ENCODE results near the gene FGB.

FGB gene

DNA sequence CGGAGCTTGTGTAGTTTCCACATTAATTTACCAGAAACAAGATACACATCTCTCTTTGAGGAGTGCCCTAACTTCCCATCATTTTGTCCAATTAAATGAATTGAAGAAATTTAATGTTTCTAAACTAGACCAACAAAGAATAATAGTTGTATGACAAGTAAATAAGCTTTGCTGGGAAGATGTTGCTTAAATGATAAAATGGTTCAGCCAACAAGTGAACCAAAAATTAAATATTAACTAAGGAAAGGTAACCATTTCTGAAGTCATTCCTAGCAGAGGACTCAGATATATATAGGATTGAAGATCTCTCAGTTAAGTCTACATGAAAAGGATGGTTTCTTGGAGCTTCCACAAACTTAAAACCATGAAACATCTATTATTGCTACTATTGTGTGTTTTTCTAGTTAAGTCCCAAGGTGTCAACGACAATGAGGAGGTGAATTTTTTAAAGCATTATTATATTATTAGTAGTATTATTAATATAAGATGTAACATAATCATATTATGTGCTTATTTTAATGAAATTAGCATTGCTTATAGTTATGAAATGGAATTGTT is at the start of gene FGB:
Gene FGB (plus strand): TSS at position 315 of the 558 bp plus-strand sequence. CDS start 8 bp downstream, at position 323.
- H3K4me3 ChIP-seq (ENCODE audit: low read depth, low read length): no peak within 1 kb of the TSS
- TF ChIP-seq, protein P1, sequence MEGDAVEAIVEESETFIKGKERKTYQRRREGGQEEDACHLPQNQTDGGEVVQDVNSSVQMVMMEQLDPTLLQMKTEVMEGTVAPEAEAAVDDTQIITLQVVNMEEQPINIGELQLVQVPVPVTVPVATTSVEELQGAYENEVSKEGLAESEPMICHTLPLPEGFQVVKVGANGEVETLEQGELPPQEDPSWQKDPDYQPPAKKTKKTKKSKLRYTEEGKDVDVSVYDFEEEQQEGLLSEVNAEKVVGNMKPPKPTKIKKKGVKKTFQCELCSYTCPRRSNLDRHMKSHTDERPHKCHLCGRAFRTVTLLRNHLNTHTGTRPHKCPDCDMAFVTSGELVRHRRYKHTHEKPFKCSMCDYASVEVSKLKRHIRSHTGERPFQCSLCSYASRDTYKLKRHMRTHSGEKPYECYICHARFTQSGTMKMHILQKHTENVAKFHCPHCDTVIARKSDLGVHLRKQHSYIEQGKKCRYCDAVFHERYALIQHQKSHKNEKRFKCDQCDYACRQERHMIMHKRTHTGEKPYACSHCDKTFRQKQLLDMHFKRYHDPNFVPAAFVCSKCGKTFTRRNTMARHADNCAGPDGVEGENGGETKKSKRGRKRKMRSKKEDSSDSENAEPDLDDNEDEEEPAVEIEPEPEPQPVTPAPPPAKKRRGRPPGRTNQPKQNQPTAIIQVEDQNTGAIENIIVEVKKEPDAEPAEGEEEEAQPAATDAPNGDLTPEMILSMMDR (IDR thresholded peaks at IDR 0.05; ENCODE audit: low read depth, low read length): no peak

DNA sequence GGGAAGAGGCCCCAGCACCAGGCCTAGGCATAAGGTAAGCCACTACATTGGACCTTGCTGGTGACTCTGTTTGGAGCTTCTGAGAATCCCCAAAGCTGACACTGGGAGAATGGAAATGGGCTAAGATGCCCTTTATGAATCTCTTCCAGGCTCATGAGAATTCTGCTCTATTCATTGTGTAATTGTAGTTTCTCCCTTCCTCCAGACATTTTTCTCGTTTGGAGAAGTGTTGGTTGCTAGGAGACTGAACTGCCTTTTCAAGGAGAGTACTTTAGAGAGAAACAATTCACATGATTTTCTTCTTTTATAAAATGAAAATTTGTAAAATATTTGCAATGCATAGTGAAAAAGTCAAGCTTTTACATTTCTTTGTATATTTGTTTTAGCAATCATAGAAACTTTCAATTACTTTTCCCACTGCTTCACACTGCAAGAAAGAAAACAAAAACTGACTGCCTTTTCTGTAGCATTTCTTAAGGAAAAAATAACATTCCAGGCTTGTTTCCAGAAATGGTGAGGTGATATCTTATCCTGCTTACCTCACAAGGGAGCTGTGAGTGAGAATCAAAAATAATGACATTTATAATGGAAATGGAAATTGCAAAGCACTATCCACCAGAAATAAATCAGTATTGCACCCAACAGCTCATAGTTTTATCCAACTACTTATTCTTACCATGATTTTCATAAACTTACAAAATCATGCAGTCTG is 46.3 kb upstream of the FGB start:
- no peak overlapping the region for H3K4me3 ChIP-seq (ENCODE audit: low read depth, low read length)
- TF ChIP-seq, protein P1 (IDR thresholded peaks at IDR 0.05; ENCODE audit: low read depth, low read length): no peak

GRCh38 chr4:154517591-154517990 is 45.2 kb upstream of the FGB start:
- H3K4me3 ChIP-seq (ENCODE audit: low read depth, low read length): no peak overlapping the region
- TF ChIP-seq, protein P1 (IDR thresholded peaks at IDR 0.05; ENCODE audit: low read depth, low read length): no peak

- TF ChIP-seq, protein P1 (IDR thresholded peaks at IDR 0.05; ENCODE audit: low read depth, low read length): no peak
These were observed 43.6 kb upstream of the FGB start for GRCh38 chr4:154519214-154519613.

DNA sequence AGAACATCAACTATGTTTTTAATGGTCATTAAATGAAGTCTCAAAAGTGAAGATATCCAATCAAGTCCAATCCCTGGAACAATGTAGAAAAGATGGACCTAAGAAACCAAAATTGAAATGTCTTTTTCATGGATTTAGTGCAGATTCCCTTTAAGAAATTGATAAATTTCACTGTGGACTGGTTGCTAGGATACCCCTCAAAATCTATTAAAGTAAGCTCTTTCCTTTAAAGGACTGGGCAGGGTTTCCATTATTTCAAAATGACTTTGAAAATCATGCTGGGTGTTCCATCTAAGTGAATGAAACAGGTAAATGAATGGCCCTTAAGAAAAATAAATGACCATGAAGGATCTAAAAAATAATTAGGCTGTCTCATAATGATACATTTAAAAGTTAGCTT is 41.2 kb upstream of the FGB start:
- H3K4me3 ChIP-seq (ENCODE audit: low read depth, low read length): no peak overlapping the region
- TF ChIP-seq, protein P1 (IDR thresholded peaks at IDR 0.05; ENCODE audit: low read depth, low read length): no peak

More at GRCh38 chr4:154519214-154519613, 43.6 kb upstream of the FGB start:
- no peak overlapping the region for H3K4me3 ChIP-seq (ENCODE audit: low read depth, low read length)

DNA sequence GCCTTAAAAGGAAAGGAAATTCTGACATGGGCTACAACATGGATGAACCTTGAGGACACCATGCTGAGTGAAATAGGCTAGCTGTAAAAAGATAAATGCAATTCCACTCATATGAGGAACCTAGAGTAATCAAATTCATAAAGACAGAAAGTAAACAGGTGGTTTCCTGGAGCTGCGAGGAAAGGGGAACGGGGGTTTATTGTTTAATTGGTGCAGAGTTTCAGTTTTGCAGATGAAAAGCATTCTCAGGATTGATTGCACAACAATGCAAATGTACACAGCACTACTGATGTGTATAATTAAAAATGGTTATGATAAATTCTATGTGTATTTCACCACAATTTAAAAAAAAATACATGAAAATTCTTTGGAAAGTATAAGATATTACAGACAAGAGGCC is 36.7 kb upstream of the FGB start:
- TF ChIP-seq, protein P1 (IDR thresholded peaks at IDR 0.05; ENCODE audit: low read depth, low read length): no peak

GRCh38 chr4:154527308-154527707 is 35.5 kb upstream of the FGB start:
- H3K4me3 ChIP-seq (ENCODE audit: low read depth, low read length): no peak overlapping the region
- TF ChIP-seq, protein P1 (IDR thresholded peaks at IDR 0.05; ENCODE audit: low read depth, low read length): no peak

More for the DNA sequence above, 36.7 kb upstream of the FGB start:
- H3K4me3 ChIP-seq (ENCODE audit: low read depth, low read length): no peak overlapping the region

Measured in WI38 (cell line).